Peyer's patch (tissue), 4 donors: Measurements from ENCODE around the gene HENMT1. TPM values are rescaled to one million over a fixed set of nuclear protein-coding genes. Genes with fewer than 3 reads are reported as not detected.
"Not testable (repeated sequence)": the region's sequence is repeated elsewhere in the genome, so short reads cannot be mapped to it uniquely, and the experiment has no call there.

Source experiments
- DNase-seq, 3 donors: peaks; one replicate each; pipeline ENCODE4 v3.0.0-alpha.2; 2017 to 2019
- H3K27ac ChIP-seq, 4 donors: fragments of 200-600 bp; sonication (generic); one replicate each; pipeline ENCODE4 v1.5.1; 2016 to 2019
- H3K27me3 ChIP-seq, 2 donors: fragments of 200-600 bp; sonication (generic); one replicate each; pipeline ENCODE4 v1.5.1; 2019
- H3K36me3 ChIP-seq, 3 donors: fragments of 200-600 bp; sonication (generic); one replicate each; pipeline ENCODE4 v1.5.1; 2016 to 2019
- H3K4me1 ChIP-seq, 4 donors: fragments of 200-600 bp; sonication (generic); one replicate each; pipeline ENCODE4 v1.5.1; 2016 to 2019
- H3K4me3 ChIP-seq, 4 donors: fragments of 200-600 bp; sonication (generic); 1 replicate in 3 of 4; 2 replicates in 1 of 4; pipeline ENCODE4 v1.5.1; 2016 to 2019; ENCODE audit warnings: mild to moderate bottlenecking in 1 of 4
- H3K9me3 ChIP-seq, 4 donors: fragments of 200-600 bp; sonication (generic); one replicate each; pipeline ENCODE4 v1.5.1; 2016 to 2019; ENCODE audit warnings: mild to moderate bottlenecking in 1 of 4
- POLR2A ChIP-seq, 2 donors: fragments of 450-650 bp; IDR thresholded peaks; one replicate each; pipeline ENCODE4 v1.5.1; 2017; ENCODE audit warnings: antibody characterized with exemption in 2 of 2, mild to moderate bottlenecking in 2 of 2, moderate library complexity in 2 of 2
- total RNA-seq, 4 donors: library from RNA; depleted of rRNA; stranded (reverse); fragments of >200 nt; gene quantifications; one replicate each; pipeline ENCODE4 v1.1.0, GENCODE V29; 2016
- TF ChIP-seq, protein P1 (sequence below), 6 experiments: fragments of 450-650 bp in 4 of 6; fragments of 200-600 bp in 2 of 6; sonication (generic) in 1 of 6; IDR thresholded peaks; one replicate each; pipeline ENCODE4 v1.5.1; 2017 to 2019; ENCODE audit warnings: antibody characterized with exemption in 6 of 6, mild to moderate bottlenecking in 3 of 6, moderate library complexity in 1 of 6

Gene HENMT1
- total RNA-seq, 4 donors from 2014 or later: 2.7 to 8.3 (median 5.4) TPM

DNA sequence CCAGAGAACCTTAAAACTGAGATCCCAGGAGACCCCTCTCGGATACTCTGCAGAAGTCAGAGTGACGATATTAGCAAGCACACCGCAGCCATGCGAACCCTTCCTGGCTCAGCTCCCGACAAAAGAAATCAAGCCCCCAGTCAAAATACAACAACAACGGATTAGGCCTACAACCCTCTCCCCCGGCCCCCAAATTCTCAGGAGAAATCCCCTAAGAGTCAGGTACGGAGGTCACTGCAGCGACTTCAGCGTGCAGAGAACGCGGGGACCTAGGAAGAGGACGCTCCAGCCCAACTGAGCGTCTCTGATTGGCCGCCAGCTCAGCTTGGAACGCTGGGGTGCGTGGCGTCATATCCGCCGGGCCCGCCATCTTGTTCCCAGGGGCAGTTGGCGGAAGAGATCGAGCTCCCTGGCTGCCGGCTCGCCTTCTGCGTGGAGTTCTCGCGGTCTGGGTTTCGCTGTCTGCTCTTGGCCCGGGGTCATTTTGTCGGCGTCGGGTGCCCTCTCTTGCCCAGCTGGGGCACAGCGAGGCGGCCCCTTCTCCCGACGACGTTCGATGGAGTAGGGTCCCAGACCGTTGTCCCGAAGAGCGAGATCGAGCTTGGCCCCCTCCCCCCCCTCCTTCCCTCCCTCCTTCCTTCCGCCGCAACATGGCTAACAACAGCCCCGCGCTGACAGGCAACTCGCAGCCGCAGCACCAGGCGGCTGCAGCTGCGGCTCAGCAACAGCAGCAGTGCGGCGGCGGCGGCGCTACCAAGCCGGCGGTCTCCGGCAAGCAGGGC, 31.2 kb upstream of the HENMT1 start, which contains the start of gene PRPF38B:
PRPF38B (plus strand) TSS at position 369 of the 782 bp plus-strand sequence; CDS start at position 651, 282 bp downstream.
- Histone ChIP-seq H3K9me3 (no peaks in the 10 kb centered on the region), H3K27me3 (no peaks in the 10 kb centered on the region), H3K27ac (peak within 1 kb of the TSS; percentile 93 to 98 (median 96)), H3K4me1 (peaks cover 0 to 16% (median 5%) of the 10 kb centered on the region in 4 donors), H3K4me3 (peak within 1 kb of the TSS; percentile 61 to 92 (median 83)), H3K36me3 (peaks cover 0 to 17% (median 0%) of the 10 kb centered on the region in 3 donors)
- TF ChIP-seq, protein P1, sequence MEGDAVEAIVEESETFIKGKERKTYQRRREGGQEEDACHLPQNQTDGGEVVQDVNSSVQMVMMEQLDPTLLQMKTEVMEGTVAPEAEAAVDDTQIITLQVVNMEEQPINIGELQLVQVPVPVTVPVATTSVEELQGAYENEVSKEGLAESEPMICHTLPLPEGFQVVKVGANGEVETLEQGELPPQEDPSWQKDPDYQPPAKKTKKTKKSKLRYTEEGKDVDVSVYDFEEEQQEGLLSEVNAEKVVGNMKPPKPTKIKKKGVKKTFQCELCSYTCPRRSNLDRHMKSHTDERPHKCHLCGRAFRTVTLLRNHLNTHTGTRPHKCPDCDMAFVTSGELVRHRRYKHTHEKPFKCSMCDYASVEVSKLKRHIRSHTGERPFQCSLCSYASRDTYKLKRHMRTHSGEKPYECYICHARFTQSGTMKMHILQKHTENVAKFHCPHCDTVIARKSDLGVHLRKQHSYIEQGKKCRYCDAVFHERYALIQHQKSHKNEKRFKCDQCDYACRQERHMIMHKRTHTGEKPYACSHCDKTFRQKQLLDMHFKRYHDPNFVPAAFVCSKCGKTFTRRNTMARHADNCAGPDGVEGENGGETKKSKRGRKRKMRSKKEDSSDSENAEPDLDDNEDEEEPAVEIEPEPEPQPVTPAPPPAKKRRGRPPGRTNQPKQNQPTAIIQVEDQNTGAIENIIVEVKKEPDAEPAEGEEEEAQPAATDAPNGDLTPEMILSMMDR (IDR thresholded peaks at IDR 0.05): no peak
- TF ChIP-seq POLR2A (IDR thresholded peaks at IDR 0.05): peak; percentile 83 to 94
- peak; percentile 95 to 98 (median 97) for DNase-seq

DNA sequence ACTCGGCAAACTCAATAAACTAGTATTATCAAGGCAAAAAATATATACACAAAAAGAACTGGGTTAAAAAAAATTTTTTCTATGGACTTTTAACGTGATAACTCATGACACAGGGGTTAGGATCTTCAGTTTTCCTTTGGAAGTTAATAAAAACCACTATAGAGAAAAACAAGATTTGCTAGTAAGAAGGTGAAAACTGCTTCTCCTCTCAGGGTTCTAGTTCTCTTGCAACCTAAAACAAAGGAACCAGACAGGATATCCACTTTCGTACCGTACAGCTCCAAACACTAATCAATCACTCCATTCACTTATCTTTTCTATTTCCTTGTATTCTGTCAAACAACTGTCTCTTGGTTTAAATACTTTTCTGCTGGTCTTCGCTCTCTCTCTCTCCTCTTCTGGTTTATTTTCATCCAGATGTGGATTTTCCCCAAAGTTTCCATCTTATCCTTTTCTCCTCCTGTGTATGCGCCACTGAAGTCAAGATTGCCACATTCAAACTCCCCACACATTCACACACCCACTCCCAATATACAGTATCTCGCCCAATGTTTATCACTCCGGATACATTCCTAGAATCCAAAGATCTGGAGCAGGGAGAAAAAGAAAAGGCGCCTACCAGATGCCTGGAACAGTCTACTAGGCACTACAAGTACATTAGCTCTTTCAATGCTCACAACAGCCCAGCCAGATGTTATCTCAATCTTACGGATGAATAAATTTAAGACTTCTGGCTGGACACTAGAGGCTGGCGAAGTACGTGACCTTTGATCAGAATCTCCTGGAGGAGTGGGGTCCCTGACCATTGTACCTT, 30.4 kb upstream of the HENMT1 start:
- H3K4me3 ChIP-seq: peak overlapping the region; percentile 61 to 92 (median 83)
- H3K9me3 ChIP-seq: no peaks in the 10 kb centered on the region
- TF ChIP-seq, protein P1 (IDR thresholded peaks at IDR 0.05): peak in 1 of 6 experiments; percentile 1
- no peak for TF ChIP-seq POLR2A (IDR thresholded peaks at IDR 0.05)
- peaks cover 0 to 11% (median 5%) of the 10 kb centered on the region in 4 donors for H3K4me1 ChIP-seq
- DNase-seq: no peak
- peaks cover 0 to 9% (median 0%) of the 10 kb centered on the region in 3 donors for H3K36me3 ChIP-seq
- peak overlapping the region; percentile 93 to 98 (median 96) for H3K27ac ChIP-seq
- no peaks in the 10 kb centered on the region for H3K27me3 ChIP-seq

DNA sequence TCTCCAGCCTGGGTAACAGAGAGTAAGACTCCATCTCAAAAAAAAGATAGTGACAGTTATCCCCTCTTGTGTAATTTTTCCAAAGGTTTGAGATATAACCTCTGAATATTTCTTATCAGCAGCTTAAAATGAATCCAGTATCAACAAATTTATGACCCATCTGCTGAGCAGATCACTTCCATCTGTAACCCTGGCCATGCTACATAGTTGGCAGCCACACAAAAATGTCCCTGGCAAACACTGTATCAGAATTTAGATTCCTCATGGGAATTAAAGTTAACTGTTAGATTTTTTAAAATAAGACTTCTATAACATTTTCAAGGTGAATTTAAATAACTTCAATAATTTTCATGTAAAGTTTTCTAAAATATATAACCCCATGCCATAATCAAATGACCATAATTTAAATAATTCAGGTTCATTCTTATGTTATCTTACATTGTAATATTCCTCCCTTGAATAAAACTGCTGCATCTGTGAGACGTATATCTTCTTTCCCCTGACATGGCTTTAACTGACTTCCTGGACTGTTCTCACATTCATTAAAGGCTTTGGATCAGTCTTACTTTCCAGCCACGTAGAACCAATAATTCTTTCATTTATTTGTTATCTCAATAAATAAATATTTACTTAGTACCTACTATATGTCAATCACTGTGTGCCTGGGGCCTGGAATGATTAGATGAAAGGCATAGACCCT, 25.9 kb upstream of the HENMT1 start:
- no peaks in the 10 kb centered on the region for H3K36me3 ChIP-seq
- no peaks in the 10 kb centered on the region for H3K9me3 ChIP-seq
- H3K4me1 ChIP-seq: no peaks in the 10 kb centered on the region
- no peaks in the 10 kb centered on the region for H3K27me3 ChIP-seq
- no peak overlapping the region for H3K27ac ChIP-seq
- no peak for DNase-seq
- H3K4me3 ChIP-seq: no peak overlapping the region
- TF ChIP-seq, protein P1 (IDR thresholded peaks at IDR 0.05): no peak

DNA sequence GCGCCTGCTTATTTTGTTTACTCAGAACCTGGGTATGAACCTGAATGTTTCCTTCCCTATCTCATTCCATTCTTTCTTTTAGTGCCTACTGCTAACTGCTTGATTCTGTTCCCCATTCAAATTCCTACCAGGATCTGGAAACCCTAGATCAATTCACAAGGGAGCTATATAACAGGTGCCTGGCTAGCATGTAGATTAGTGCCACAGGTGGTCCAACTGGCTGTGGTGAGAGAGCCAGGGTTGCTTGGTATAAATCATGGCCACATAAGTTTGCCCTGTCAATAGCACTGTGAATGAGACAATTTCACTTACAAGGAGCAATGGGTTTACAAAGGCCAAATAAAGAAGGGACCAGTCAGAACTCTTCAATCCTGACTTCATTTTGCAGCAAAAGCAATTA, 24.6 kb upstream of the HENMT1 start:
- Histone ChIP-seq H3K9me3 (no peaks in the 10 kb centered on the region), H3K4me3 (no peak overlapping the region), H3K4me1 (no peaks in the 10 kb centered on the region), H3K27ac (no peak overlapping the region), H3K36me3 (no peaks in the 10 kb centered on the region), H3K27me3 (no peaks in the 10 kb centered on the region)
- no peak for TF ChIP-seq POLR2A (IDR thresholded peaks at IDR 0.05)
- TF ChIP-seq, protein P1 (IDR thresholded peaks at IDR 0.05): no peak
- DNase-seq: no peak

DNA sequence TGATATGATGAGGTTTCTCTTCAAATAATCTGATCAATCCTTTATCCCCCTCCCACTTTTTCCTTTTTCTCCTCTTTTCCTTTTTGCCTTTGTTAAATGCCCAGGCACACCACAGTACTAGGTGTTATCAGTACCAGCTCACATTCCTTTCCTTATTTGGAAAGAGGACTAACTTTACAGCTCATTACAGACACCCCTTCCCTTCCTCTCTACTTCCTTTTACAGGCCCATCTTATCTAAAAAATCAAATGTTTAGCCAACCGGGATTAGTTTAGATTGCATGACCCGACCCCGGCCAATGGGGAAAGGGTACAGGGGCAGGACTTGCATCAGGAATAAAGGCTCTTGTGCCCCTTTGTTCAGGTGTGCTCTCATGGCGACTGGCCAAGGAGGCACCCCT, 20.8 kb upstream of the HENMT1 start:
- H3K4me1 ChIP-seq, H3K9me3 ChIP-seq, H3K27me3 ChIP-seq, DNase-seq, H3K4me3 ChIP-seq, H3K36me3 ChIP-seq, H3K27ac ChIP-seq: not testable (repeated sequence)
